AG09319 (cell line): Measurements from ENCODE around the gene PGAP6.

ENCODE experiments used
- DNase-seq: peaks from one replicate; pipeline ENCODE4 v3.0.0-alpha.2; 2010; ENCODE audit warnings: low read depth; ENCODE audit errors: extremely low read depth
- CTCF ChIP-seq: IDR thresholded peaks from 2 replicates; pipeline ENCODE4 v1.5.1; 2011; ENCODE audit warnings: low read depth, mild to moderate bottlenecking, inconsistent platforms, low read length, moderate library complexity

Gene PGAP6

DNA sequence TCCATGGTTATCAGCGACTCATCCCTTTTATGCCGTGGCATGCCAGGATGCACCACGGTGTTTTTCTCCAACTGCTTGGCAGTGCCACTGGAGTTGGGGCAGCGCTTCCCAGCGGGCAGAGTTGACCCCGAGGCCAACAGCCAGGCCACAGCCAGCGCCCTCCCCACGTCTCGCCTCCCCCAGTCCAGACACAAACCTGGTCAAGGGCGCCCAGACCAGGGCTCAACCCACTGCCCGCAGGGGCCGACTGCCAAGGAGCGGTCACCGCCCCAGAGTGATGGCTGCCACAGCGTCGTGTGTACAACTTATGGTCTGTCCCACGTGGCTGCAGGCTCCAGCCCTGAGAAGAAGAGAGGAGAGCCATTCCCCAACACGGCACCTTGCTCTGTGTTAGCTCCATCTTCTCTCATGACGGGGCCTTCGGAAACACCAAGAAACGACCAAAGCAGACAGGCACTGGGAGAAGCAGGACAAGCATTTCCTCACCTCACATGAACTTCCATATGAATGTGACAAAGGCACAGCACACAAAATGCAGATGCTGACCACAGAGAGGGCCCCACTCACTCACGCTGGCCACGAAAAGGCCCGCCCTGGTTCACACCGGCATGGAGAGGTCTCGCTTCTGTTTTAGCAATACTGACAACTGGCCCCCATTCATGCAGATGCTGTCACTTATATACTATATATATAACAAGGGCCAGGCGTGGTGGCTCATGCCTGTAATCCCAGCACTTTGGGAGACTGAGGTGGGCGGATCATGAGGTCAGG lies 56.2 kb downstream of the PGAP6 start:
- no peak for TF ChIP-seq CTCF
- DNase-seq = no peak

- TF ChIP-seq CTCF = no peak
- no peak for DNase-seq
Measured at GRCh38 chr16:324451-325334, 57.1 kb downstream of the PGAP6 start.

GRCh38 chr16:324201-324450 lies 57.7 kb downstream of the PGAP6 start:
- no peak for TF ChIP-seq CTCF
- DNase-seq = no peak

DNA sequence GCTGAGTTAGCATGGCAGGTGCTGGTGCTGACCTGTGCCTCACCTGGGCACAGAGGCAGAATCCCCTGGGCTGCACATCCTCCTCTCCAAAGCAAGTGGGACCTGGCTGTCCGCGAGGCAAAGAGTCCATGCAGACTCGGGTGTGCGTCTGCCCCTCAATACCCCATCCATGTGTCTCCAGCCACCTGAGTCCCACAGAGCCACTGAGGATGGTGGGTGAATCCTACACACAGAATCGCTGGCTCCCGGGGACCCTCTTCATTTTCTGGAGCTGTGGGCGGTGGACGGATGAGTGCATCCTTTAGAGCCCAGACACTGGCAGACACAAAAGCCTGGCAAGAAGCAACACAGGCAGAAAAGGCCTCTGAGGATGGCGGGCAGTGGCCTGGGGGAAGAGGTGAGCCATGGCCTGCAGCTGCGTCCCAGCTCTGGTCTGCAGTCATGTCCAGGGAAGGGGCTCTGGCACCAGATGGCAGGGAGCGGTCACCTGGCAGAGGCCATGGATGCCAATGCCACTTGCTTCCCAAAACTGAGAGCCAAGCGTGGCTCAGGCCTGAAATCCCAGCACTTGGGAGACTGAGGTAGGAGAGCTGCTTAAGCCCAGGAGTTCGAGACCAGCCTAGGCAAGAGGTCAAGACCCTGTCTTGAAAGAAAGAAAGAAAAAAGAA lies 59.2 kb downstream of the PGAP6 start:
- no peak for TF ChIP-seq CTCF
- no peak for DNase-seq

DNA sequence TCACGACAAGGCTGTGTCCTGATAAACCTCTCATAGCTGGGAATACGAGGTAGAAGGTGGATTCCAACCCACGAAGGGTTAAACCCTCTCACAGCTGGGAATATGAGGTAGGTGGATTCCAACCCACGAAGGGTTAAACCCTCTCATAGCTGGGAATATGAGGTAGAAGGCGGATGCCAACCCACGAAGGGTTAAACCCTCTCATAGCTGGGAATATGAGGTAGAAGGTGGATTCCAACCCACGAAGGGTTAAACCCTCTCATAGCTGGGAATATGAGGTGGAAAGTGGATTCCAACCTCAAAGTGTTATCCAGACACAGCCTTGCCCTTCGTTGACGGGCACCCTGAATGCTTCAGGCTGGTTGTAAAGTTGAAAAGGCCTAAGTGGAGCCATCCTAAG lies 60.2 kb downstream of the PGAP6 start:
- no peak for TF ChIP-seq CTCF

More for the DNA sequence above, 60.2 kb downstream of the PGAP6 start:
- DNase-seq = no peak
